Stimulated activated CD4-positive, alpha-beta T cell treated with anti-CD3 and anti-CD28 coated beads, TNF-alpha, amount 100 ng/mL, for 48 hours (primary cell): ENCODE results near the gene DPP4.
A peak's percentile ranks its signal among the peaks of the same experiment; 100 is the strongest.

Experiments used
- DNase-seq, 3 donors: peaks; one replicate each; pipeline ENCODE4 v3.0.0-alpha.2; 2020; ENCODE audit warnings: low read depth in 3 of 3

The DPP4 gene

DNA sequence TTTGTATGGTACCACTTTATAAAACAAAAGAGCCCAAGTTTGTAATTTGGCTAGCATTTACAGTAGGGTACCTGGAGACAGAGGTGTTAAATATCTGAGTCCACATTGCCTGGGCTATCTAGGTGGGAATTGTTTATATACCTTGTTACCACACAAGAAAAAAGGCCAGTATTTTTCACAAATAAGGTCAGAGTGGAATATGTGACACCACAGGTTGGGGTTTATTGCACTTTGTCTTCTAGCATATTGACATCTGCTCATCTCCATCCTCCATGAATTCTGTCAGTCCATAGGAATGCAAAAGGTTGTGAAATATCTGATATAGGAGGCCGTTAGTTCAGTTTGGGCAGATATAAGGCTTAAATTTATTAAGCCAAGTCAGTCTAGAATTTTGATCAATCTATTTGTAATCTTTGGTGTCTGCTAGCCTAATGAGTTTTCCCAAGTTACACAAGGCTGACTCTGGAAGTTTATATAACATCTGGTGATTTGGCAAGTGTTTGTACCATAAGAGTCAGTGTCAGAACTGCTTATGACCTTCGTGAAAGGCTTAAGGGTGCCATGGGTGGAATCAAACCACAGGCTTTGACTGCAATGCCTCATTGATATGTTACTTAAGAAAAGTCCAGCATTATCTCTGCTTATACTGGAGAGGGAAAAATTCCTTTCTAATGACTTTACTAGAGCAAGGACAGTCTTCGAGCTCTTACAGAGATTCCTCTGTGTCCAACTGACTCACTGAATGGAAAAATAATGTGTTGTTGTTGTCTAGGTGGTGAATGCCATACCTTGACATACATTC lies 11.3 kb upstream of the DPP4 start:
- DNase-seq, result no peak

DNA sequence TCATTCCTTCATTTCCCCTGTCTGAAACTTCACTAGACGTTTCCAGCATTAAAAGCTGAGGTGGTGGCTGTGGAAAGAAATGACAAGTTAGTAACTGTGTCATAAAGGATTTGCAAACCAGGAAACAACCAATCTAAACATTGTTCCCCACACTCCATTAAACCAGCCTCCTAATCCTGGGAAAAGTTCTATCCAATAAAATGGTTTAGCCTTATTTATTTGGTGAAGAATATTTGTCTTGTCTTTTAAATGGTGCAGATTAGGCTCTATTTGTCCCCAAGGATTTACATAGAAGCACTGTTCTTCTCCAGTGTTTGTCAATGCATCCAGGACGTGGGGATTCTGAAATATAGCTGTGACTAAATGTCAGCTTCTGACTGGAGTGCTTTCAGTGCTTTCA lies 10.5 kb upstream of the DPP4 start:
- DNase-seq, result no peak

DNA sequence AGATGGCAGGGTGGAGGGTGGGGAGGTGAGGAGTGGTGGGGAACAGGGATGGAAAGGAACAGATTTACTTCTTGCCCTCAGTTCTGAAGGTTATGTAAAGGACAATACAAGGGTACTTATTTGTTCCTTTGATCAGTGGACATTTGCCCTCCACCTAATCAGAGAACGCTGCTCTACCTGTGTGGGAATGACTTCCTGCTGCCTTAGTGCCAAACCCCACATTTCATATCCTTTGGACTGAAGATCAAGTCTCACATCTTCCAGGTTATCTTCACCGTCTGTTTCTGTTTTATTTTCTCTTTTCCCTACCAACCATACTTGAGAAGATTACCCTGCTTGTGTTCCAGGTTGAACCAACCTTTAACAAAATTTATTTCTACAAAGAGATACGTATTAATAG lies 8.7 kb upstream of the DPP4 start:
- no peak for DNase-seq

DNA sequence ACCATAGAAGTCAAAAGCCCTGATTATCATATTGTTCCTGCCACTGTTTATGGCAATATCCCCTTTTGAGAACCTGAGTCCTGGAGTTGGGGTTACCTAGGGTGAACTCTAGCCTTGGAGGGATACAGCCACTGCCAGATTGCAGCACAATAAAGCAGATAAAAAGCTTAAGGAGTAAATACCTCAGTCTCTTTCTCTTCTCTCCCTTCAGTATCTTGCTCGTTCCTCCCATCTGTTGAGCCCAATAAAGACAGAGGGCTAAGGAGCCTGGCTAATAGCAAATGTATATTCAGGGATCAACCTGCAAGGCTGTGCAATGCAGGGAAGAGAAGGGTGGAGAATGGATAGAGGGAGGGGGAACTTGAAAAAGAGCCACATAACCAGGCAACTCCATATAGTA lies 8.0 kb upstream of the DPP4 start:
- DNase-seq, result no peak

DNA sequence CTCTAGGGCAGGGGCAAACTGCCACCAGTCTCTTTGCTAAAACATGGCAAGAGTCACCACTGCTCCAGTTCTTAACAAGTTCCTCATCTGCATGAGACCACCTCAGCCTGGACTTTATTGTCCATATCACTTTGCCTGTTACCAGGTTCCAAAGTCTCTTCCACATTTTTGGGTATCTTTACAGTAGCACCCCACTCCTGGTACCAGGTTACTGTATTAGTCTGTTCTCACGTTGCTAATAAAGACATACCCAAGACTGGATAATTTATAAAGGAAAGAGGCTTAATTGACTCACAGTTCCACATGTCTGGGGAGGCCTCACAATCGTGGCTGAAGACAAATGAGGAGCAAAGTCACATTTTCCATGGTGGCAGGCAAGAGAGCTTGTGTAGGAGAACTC lies 5.5 kb upstream of the DPP4 start:
- no peak for DNase-seq

- no peak for DNase-seq
Observed at GRCh38 chr2:162075689-162076132, 1.7 kb upstream of the DPP4 start.

- no peak for DNase-seq
Observed at GRCh38 chr2:162074928-162075688, 1.1 kb upstream of the DPP4 start.

- DNase-seq, result no peak
Observed at GRCh38 chr2:162074632-162074895, 549 bp upstream of the DPP4 start.

GRCh38 chr2:162072976-162073887 lies 783 bp downstream of the DPP4 start:
- DNase-seq, result peak in 1 of 3 donors; percentile 20

DNA sequence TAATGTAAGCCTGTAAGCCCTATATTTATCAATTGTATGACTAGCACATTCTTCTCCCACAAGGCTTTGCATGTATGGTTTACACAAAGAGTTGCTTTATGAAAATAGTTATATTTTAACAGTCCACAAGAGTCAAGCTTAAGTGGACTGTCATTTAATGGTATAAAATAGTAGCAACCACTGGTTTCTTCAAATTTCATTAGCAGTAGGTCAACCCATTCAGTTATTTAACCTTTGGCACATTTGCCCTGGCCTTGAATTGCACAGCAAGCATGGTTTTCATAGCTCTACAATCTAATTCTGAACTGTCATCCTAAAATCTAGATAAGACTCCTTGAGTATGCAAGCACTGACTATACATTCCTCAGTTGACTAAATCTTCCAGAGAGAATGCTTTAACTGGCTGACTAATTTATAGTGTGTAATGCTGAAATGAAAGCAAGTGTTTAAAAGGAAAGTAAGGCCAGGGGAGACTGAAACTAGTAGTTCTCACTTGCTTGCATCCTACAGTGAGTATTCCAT lies 1.8 kb downstream of the DPP4 start:
- no peak for DNase-seq

- DNase-seq, result no peak
Observed at GRCh38 chr2:162071001-162071400, 3.0 kb downstream of the DPP4 start.

- no peak for DNase-seq
Observed at GRCh38 chr2:162070228-162070936, 3.6 kb downstream of the DPP4 start.

GRCh38 chr2:162069267-162069903 lies 4.6 kb downstream of the DPP4 start:
- DNase-seq, result no peak

DNA sequence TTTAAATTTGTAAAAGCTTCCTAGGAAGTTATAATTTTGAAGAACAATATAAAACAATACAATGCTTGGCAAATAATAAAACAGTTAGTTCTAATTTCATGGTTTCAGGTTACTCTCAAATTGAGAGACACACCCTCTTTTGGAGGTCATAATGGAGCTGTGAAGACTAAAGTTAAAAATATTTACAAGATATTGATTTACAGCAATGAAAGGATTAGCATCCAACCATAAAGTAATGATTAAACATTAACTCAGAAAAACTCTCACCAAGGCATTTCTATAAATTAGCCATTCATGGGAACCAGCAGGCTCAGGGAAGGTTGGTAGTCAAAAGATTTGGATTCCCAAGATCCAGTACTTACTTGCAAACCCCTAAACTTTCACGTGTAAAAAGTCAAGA lies 6.4 kb downstream of the DPP4 start:
- DNase-seq, result no peak

- DNase-seq, result no peak
Observed at GRCh38 chr2:162065767-162066166, 8.2 kb downstream of the DPP4 start.

DNA sequence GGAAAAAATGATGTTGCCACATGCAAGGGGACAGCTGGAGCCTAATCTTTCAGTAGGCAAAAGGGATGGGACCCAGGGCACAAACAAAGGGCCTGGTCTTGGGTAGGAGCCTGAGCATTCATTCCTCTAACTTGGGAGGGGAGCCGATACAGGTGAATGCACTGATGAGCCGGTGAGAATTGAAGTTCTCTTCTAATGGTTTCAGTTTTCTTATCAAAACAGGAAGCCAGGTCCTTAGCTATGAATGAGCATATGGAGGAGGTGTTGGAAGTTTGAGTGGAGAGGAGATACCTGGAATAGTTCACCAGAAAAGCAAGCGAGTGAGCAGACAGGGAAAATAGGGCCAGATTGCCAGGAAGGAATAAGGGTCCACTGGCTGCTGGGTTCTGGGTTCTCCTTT lies 10.1 kb downstream of the DPP4 start:
- DNase-seq, result no peak

DNA sequence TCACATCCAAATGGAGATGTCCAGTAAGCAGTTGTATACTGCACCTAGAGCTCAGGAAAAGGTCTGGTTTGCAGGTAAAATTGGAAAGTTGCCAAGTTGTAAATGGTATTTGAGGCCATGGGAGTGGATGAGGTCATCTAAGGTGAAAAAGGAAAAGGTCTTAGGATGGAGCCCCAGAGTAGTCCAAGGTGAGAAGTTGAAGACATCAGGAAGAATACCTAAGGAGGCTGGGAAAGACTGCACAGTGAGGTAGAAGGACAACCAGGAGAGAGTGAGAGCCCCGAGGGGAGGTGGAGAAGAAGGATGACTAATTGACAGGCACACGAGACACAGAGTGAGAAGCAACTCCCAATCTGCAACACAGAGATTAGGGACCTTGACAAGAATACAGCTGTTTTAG lies 10.7 kb downstream of the DPP4 start:
- DNase-seq, result no peak

GRCh38 chr2:162062559-162062958 lies 11.5 kb downstream of the DPP4 start:
- DNase-seq, result no peak

- DNase-seq, result no peak
Observed at GRCh38 chr2:162061021-162061420, 13.0 kb downstream of the DPP4 start.

DNA sequence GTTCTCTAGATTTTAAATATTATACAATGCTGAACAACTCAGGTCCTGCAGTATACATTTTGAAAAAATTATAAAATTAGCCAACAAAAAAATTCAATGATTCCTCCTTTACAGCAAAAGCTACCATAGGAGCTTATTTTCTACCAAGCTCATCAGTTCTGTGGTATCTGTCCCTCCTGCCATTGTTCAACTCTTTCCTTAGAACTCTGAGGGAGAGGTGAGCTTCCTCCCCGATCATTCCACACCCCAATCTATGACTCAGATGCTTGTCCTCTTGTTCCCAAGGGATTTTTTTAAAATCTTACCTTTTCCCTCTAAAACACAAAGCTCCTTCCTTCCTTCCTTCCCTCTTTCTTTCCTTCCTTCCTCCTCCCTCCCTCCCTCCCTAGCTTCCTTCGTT lies 13.5 kb downstream of the DPP4 start:
- no peak for DNase-seq
